OCI-M1 (cell line): ENCODE results near the gene AP3B1.

Source experiments
- DNase-seq: peaks from one replicate; lab custom pipeline; 2025; lab: John Stamatoyannopoulos, UW

AP3B1 gene

DNA sequence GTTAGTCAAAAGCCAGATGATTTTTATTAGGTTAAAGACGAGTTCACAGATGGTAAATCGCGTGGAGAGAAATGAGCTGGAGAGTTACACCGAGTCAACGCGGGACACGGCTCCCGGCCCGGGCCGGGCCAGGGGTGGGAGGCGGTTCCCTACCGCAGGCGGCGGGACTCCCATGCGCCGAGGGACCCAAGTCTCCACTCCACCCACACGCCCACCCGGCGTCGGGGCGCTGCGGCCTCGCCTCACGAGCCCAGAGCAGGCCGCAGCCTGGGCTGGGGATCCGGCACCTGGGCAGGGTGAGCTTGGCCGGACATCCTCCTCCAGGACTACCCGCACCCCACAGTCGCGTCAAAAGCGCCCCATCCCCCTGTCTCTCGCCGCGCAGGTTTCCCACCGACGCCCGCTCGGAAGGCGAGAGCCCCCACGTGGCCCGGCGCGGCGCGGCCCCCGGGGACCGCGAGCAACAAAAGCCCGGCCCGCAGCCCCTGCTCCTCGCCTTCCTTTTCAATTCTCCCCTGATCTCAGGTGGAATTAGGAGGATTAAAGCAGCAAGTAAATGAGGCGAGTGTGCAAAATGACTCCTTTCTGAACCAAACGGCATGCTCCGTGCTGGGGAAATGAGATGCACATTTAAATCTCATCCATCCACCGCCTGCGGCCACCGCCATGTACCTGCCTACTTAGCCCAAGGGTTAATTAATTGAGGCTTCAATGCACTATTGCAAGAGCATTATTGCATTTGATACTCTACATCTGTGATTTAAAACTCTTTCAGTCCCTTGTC is 321.8 kb downstream of the AP3B1 start:
- no peak for DNase-seq

DNA sequence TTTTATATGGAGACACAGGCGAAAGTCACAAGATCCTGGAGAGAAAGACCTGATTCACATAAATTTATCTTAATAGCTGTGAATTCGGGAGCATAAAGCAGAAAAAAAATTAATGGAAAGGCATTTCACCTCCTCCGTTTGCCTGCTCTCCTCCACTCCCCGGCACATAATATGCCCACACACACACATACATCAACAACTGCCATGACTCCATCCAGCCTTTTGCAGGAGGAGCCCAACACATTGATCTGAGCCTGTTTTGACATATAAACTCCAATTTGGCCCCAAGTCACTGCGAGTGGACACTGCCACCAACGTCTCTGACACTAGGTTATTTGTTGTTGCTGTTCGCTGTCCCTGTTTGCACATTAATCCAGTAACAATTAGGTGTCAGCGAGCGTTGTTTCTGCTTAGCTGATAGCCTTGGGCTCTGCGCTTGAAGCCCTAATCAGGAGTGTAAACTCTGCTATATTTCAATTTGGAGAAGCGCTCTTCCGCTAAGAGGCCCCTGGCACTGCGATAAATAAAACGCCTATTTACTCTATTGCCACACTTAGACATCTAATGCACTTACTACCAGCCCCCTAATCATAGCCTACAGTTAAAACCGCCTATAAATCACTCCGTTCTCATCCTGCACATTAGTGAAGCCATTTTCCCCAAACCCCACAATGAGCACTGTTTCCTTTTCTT is 322.6 kb downstream of the AP3B1 start:
- no peak for DNase-seq

DNA sequence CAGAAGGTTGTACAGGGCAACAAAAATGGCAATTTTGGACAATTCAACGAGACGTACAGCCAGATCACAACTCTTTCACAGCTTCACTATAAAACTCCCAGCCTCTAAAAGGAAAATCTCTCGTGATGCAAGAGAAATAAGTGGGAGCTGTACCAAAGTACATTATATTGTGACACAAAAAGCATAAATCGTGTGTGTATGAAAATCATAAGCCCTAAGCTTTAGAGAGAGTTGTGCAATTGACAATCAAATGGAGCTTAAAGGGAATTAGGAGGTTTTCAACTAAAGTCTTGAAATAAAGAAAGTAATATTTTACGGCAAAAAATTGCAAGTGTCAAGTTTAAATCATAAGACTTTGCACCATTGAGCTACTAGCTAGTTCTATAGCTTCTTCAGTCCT is 323.6 kb downstream of the AP3B1 start:
- DNase-seq = no peak

DNA sequence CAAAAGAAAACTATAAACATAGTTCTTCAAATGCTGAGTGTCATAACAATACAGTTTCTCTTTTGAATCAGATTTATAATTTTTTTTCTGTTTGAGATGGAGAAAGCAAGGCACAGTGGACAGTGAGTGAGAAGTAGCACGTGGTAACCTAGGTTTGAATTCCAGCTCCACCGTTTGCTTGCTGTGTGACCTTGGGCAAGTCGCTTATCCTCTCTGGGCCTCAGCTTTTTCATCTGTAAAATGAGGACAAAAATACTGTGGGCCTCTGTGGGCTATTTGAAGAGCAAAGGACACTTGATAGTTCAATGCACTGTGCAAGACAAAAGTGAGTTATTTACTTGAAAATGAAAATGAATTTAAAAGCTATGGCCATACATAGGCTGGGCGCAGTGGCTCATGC is 330.7 kb downstream of the AP3B1 start:
- DNase-seq = no peak

- DNase-seq = peak; percentile 21
These were observed 333.6 kb downstream of the AP3B1 start for GRCh38 chr5:77960863-77961396.

DNA sequence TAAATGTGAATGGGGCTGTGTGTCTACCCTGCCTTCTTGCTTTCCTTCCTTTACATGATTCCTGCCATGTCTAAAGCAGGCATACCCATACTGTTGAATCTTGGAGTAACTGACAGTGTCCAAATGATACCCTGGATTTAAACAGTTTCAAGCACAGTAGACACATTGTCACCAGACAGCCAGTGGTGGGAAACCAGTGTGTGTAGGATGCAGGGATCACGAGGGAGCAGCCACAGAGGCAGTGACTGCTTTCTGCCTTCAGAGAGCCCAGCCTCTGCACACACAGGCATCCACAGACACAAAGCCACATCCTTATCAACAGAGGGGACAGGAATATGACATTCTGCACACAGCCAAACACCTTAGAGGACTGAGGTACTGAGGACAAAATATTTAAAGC is 334.2 kb downstream of the AP3B1 start:
- DNase-seq = no peak

DNA sequence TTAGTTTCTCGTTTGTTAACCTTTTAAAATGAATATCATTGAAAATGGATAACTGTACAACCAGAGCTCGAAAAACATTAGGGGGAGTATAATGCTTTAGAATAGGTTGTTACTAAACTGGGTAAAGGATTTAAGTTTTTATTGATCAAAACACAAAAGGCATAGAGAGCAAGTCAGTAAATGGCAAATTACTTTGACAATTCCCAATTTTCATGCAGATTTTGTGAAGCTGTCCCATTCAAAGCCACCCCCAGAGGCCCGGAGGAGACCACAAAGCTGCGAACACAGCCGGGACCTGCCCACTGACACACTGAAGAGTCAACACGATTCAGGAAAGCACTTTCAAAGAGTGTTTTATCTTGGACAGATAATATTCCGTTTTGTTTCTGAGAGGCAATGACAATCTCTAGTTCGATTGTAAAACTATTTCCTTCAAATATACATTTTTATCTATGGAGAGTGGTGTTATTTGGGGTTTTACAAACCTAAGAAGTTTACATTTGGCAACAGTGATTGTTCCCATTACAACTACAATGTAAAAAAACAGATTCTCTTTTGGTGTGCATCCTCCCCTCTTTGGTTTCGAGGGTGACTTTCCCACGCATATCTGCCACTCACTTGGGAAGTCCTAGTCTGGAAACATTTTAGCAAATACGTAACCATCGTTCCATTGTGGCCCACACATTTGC is 335.7 kb downstream of the AP3B1 start:
- no peak for DNase-seq

DNA sequence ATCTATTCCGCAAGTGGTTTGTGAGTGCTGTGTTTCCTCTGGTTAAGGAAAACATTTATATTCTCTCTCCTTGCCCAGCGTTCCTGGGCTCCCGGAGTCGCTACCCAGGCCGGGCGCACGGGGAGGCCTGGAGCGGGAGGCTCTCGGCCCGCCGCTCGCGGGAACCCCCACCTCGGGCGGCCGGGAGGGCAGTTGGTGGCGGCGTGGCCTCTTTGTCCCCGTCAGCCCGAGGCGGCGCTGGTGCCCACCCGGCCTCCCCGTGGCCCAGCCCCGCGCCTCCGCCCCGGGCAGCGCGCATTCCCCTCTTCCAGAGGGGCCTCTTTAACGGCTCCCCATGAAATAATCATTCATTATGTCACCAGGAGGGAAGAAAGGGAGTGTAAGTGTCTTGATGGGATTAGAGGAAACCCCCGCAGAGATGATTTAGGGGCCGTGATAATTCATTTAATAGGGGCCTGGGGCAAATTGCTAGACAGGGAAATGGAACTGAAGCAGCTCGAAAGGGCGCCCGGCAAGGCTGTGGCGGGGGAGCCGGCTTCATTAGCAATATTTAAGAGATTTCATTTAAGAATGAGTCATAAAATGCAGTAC is 336.5 kb downstream of the AP3B1 start:
- no peak for DNase-seq

- no peak for DNase-seq
These were observed 337.0 kb downstream of the AP3B1 start for GRCh38 chr5:77957516-77957915.

DNA sequence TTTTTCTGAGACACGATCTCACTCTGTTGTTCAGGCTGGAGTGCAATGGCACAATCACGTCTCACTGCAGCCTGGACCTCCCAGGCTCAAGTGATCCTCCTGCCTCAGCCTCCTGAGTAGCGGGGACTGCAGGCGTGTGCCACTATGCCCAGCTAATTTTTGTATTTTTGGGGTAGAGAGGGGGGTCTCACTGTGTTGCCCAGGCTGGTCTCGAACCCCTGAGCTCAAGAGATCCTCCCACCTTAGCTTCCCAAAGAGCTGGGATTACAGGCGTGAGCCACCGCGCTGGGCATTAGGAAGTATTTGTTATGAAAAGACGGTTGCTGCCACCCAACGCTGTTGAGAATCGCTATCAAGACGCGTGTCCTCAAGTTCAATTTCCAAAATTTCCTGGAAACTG is 337.4 kb downstream of the AP3B1 start:
- no peak for DNase-seq

DNA sequence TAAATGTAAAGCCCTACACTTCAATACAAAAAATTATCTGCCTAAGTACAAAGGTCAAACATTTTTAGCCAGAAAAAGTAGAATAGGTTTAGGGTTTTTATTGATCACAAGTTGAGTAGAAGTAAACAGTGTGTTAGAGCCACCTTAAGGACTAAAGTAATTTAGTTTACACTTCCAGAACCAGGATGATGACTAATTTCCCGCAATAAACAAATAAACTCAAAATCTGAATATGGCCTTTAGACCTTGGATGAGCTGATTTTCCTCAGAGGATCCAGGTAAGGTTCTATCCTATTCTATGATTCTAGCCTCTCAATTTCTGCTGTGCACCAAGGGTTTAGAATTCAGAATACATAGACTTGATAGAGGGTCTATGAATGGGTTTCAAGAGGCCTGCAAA is 338.9 kb downstream of the AP3B1 start:
- DNase-seq = no peak

DNA sequence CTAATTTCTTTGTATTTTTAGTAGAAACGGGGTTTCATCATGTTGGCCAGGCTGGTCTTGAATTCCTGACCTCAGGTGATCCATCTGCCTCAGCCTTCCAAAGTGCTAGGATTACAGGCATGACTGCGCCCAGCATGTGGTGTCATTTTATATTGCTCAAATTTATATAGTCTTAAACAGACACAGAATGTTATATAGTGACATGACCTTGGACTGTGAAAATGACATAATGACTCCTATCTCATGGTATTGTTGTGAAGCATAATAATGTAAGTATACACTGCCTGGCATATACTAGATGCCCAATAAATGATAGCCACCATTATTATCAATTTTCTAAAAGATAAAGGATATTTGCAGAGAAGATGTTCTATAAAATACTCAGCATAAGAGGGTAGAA is 341.1 kb downstream of the AP3B1 start:
- DNase-seq = no peak

- no peak for DNase-seq
These were observed 341.8 kb downstream of the AP3B1 start for GRCh38 chr5:77952636-77953212.
